Nephron progenitor cell (in vitro differentiated cells): Measurements from ENCODE around the gene OSBP2.

Experiments
- DNase-seq: peaks from one replicate; pipeline ENCODE4 v3.0.0; 2021
- H3K27ac Mint-ChIP-seq: 2 replicates; pipeline ENCODE4 v1.8.0; 2021; ENCODE audit warnings: mild to moderate bottlenecking, moderate library complexity, mixed read lengths
- H3K27me3 Mint-ChIP-seq: 2 replicates; pipeline ENCODE4 v1.8.0; 2021; ENCODE audit warnings: mild to moderate bottlenecking, low read depth, mixed read lengths; ENCODE audit not compliant: poor library complexity
- H3K36me3 Mint-ChIP-seq: 2 replicates; pipeline ENCODE4 v1.8.0; 2021; ENCODE audit warnings: low read depth, mixed read lengths
- H3K4me1 Mint-ChIP-seq: 2 replicates; pipeline ENCODE4 v1.8.0; 2021; ENCODE audit warnings: mixed read lengths
- H3K4me3 Mint-ChIP-seq: 2 replicates; pipeline ENCODE4 v1.8.0; 2021; ENCODE audit warnings: mild to moderate bottlenecking, moderate library complexity, mixed read lengths
- H3K9me3 Mint-ChIP-seq: 2 replicates; pipeline ENCODE4 v1.8.0; 2021; ENCODE audit warnings: mild to moderate bottlenecking, moderate library complexity, mixed read lengths
- TF ChIP-seq, protein P1 (sequence below): fragments of 200-600 bp; sonication (generic); IDR thresholded peaks from 2 replicates; pipeline ENCODE4 v1.5.0; 2021; ENCODE audit warnings: antibody characterized with exemption

Gene OSBP2

DNA sequence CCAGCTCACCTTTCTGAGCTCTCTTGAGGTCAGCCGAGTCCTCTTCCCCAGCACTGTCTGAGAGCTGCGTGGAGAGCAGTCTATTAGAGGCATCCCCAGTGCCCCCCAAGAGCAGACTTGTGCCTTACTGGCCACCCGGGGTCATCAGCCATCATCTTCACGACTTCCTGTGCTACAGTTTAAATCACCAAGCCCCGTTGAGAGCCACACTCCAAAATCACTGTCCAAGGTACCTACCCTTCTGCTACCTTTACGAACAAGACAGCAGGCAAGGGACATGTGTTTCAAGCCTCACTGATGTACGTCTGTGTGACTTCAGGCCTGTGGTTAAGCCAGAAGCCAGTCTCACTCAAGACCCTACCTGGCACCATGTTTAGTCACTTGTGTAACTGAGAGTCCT lies 238.8 kb downstream of the OSBP2 start:
- H3K4me3 Mint-ChIP-seq, result no peak overlapping the region
- peaks cover 6% of the 10 kb centered on the region for H3K4me1 Mint-ChIP-seq
- no peak overlapping the region for H3K27ac Mint-ChIP-seq
- H3K27me3 Mint-ChIP-seq, result peaks cover 4% of the 10 kb centered on the region
- peaks cover 76% of the 10 kb centered on the region for H3K36me3 Mint-ChIP-seq
- no peaks in the 10 kb centered on the region for H3K9me3 Mint-ChIP-seq
- TF ChIP-seq, protein P1, sequence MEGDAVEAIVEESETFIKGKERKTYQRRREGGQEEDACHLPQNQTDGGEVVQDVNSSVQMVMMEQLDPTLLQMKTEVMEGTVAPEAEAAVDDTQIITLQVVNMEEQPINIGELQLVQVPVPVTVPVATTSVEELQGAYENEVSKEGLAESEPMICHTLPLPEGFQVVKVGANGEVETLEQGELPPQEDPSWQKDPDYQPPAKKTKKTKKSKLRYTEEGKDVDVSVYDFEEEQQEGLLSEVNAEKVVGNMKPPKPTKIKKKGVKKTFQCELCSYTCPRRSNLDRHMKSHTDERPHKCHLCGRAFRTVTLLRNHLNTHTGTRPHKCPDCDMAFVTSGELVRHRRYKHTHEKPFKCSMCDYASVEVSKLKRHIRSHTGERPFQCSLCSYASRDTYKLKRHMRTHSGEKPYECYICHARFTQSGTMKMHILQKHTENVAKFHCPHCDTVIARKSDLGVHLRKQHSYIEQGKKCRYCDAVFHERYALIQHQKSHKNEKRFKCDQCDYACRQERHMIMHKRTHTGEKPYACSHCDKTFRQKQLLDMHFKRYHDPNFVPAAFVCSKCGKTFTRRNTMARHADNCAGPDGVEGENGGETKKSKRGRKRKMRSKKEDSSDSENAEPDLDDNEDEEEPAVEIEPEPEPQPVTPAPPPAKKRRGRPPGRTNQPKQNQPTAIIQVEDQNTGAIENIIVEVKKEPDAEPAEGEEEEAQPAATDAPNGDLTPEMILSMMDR, result no peak
- no peak for DNase-seq

DNA sequence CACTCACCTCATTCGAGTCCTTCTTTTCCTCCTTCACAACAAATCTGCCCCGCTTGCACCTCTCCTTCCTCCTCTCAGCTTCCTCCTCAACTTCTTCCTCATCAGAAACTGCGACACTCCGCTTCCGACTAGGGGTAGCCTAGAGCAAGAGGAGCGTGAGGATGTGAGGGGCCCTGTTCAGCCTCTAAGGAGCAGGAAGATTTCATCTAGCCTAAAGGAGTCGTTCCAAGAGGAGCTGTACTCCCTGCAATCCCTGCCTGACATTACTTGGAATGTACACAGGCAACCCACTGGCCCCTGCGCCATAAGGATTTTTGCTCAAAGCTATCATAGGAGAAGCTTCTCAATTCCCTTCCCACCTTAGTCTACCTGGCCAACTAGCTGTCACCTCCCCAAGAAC lies 239.4 kb downstream of the OSBP2 start:
- peaks cover 6% of the 10 kb centered on the region for H3K4me1 Mint-ChIP-seq
- TF ChIP-seq, protein P1, result no peak
- H3K27ac Mint-ChIP-seq, result no peak overlapping the region
- peaks cover 76% of the 10 kb centered on the region for H3K36me3 Mint-ChIP-seq
- no peak for DNase-seq
- H3K27me3 Mint-ChIP-seq, result peaks cover 4% of the 10 kb centered on the region
- no peak overlapping the region for H3K4me3 Mint-ChIP-seq
- H3K9me3 Mint-ChIP-seq, result no peaks in the 10 kb centered on the region

DNA sequence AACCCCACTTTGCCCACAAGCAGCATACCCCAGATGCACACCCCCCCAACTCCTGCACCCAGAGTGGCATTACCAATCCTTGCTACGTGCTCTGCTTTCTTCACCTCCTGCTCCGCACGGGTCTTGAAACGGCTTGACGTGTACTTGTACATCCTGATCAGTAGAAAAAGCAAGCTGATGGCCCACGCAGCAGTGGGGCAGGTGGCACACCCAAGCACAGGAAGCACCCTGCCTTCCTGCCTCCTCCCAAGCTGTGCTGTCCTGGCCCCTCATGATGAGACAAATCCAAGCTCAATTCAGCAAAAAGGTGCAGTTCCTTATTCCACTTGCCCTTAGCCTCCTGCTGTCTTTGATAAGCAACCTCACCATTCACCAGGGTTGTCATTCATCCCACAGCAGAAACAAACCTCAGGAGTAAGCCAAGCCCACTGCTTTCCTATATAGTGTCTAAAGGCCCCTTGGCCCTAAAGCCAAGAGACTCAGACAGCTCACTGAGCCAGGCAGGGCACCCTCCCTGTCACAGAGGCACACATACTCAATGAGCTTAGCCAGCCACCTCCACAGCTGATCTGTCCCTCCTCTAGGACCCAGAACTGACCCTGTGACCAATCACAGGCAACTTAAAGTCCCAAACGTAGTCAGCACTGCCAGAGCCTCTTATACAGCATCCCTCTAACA lies 246.2 kb downstream of the OSBP2 start:
- Mint-ChIP-seq H3K27me3 (no peaks in the 10 kb centered on the region), H3K4me1 (peaks cover 6% of the 10 kb centered on the region), H3K9me3 (no peaks in the 10 kb centered on the region), H3K36me3 (peaks cover 74% of the 10 kb centered on the region), H3K27ac (no peak overlapping the region), H3K4me3 (no peak overlapping the region)
- DNase-seq, result no peak
- TF ChIP-seq, protein P1, result no peak

DNA sequence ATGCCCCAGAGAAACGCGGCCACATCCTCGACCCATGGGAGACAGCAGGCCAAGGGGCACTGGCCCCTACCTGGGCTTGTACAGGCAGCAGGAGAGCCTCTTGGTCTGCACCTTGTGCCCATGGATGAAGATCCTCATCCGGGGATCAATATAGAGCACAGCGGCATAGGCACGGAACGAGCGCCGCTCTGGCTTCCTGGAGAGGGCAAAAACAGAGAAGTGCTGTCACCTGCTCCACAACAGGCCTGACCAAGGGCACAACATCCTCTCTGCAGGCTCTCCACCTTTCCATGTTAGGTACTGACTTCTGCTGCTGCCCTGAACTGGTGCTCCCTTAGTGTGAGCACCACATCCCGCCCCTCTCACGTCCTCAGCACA lies 246.7 kb downstream of the OSBP2 start:
- no peak for DNase-seq
- no peak overlapping the region for H3K4me3 Mint-ChIP-seq
- H3K27me3 Mint-ChIP-seq, result no peaks in the 10 kb centered on the region
- no peak overlapping the region for H3K27ac Mint-ChIP-seq
- peaks cover 6% of the 10 kb centered on the region for H3K4me1 Mint-ChIP-seq
- TF ChIP-seq, protein P1, result no peak
- H3K9me3 Mint-ChIP-seq, result no peaks in the 10 kb centered on the region
- peaks cover 74% of the 10 kb centered on the region for H3K36me3 Mint-ChIP-seq

DNA sequence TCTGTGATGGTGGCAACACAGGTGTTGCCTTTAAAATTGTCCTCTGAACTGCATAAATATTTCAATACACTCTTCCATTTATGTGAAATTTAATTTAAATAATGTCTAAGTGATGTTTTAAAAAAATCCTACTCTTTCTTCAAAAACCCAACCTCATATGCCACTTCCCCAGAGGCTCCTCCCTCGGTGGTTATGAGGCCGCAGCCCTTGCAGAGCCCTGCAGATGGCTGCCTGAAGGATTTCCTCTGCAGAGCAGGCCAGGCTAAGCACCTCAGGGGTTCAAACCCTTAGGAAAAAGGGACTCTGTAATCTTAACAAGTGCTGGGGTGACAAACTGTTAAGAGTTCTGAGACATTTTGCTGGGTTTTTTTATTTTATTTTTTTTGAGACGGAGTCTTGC lies 248.7 kb downstream of the OSBP2 start:
- TF ChIP-seq, protein P1, result no peak
- H3K27me3 Mint-ChIP-seq, result no peaks in the 10 kb centered on the region
- no peak overlapping the region for H3K4me3 Mint-ChIP-seq
- no peak for DNase-seq
- H3K9me3 Mint-ChIP-seq, result no peaks in the 10 kb centered on the region
- no peak overlapping the region for H3K27ac Mint-ChIP-seq
- peaks cover 4% of the 10 kb centered on the region for H3K4me1 Mint-ChIP-seq
- peaks cover 63% of the 10 kb centered on the region for H3K36me3 Mint-ChIP-seq

DNA sequence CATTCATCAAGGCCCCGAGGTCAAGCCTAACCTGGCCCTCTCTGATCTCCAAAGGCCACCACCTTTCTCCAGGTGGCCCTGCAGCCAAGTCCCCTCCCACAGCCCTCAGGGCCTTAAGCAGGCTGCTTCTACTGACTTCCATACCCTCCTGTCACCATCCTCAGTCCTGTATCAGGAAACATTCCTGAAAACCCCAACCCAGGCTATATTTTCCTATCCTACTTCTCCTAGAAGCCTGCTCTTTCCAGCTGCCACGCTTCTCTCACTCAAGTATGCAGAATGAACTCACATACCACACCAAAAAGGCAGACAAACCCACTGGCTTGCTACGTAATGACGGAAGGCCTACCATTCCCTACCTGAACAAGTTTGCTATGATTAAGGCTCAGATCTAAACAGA lies 250.3 kb downstream of the OSBP2 start:
- no peak overlapping the region for H3K27ac Mint-ChIP-seq

More for the DNA sequence above, 250.3 kb downstream of the OSBP2 start:
- H3K27me3 Mint-ChIP-seq, result no peaks in the 10 kb centered on the region
- H3K4me3 Mint-ChIP-seq, result no peak overlapping the region
- no peaks in the 10 kb centered on the region for H3K9me3 Mint-ChIP-seq
- H3K4me1 Mint-ChIP-seq, result peaks cover 8% of the 10 kb centered on the region
- TF ChIP-seq, protein P1, result no peak
- H3K36me3 Mint-ChIP-seq, result peaks cover 51% of the 10 kb centered on the region
- no peak for DNase-seq
